Colonic mucosa (tissue), 4 donors: ENCODE measurements around the gene CD81. TPM values are rescaled to one million over a fixed set of nuclear protein-coding genes. Genes with fewer than 3 reads are reported as not detected.

Experiments used
- DNase-seq: peaks from one replicate; pipeline ENCODE4 v3.0.0-alpha.2; 2020
- H3K27ac ChIP-seq: fragments of 200-600 bp; one replicate; pipeline ENCODE4 v1.8.0; 2021
- H3K27me3 ChIP-seq: fragments of 200-600 bp; one replicate; pipeline ENCODE4 v1.8.0; 2021
- H3K36me3 ChIP-seq: fragments of 200-600 bp; one replicate; pipeline ENCODE4 v1.8.0; 2021
- H3K4me1 ChIP-seq: fragments of 200-600 bp; one replicate; pipeline ENCODE4 v1.8.0; 2021; ENCODE audit warnings: mild to moderate bottlenecking
- H3K4me3 ChIP-seq: fragments of 200-600 bp; one replicate; pipeline ENCODE4 v1.8.0; 2021
- H3K9ac ChIP-seq, 2 donors: one replicate each; pipeline ENCODE4 v1.7.0; 2013; ENCODE audit warnings: control low read depth in 2 of 2, low read depth in 2 of 2, low read length in 2 of 2
- H3K9me3 ChIP-seq: fragments of 200-600 bp; one replicate; pipeline ENCODE4 v1.8.0; 2021
- CTCF ChIP-seq: fragments of 200-600 bp; IDR thresholded peaks from one replicate; pipeline ENCODE4 v1.8.0; 2022; ENCODE audit warnings: antibody characterized with exemption, mild to moderate bottlenecking
- intact Hi-C: fragments of 100-400 bp; cut with DNase I; formaldehyde crosslinking; loops from one replicate; pipeline ENCODE4 v1.14.1; 2022
- total RNA-seq, 2 donors: library from RNA; stranded (reverse); fragmentation: NEBNext Ultra II Directional in 1 of 2; extraction: Animal tissue kit (Norgen Biotek cat#: 25700) in 1 of 2; gene quantifications; one replicate each; pipeline ENCODE4 v1.2.1, GENCODE V29; 2021
- donor health status: healthy.
- donor health status: DM: no; HTN: no; CAD: no.
- donor health status: DM: no; HTN: no; CAD: no.

Gene CD81
- total RNA-seq, 2 donors from 2014 or later = 185 to 208 TPM

DNA sequence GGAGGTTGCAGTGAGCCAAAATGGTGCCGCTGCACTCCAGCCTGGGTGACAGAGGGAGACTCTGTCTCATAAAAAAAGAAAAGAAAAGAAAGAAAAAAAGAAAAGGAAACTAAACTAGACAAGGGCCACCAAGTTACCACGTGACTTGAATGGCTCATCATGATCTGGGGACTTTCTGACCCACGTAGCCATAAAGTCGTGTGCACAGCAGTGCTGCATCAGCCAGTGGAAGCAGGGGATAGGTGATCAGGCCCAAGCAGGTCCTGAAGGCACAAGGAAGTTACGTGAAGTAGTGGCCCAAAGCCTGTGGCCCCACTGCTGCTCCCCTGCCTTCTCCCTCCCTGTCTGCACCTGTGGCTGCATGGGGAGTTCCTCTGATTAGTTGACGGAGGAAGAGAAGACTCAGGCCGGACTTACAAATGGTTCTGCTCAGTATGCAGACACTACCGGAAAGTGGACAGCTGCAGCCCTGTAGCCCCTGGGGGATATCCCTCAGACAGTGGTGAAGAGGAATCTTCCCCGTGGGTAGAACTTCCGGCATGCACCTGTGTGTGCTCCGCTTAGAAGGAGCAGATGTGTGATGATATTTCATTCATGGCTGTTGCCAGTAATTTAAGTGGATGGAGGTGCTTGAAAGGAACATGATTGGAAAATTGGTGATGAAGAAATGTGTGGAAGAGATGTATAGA, 18.2 kb upstream of the CD81 start:
- intact Hi-C loops = no loop called here
- no peak for DNase-seq
- no peak for TF ChIP-seq CTCF
- no peaks in the 10 kb centered on the region for H3K4me1 ChIP-seq
- H3K27ac ChIP-seq = no peak overlapping the region
- no peaks in the 10 kb centered on the region for H3K27me3 ChIP-seq
- no peak overlapping the region for H3K4me3 ChIP-seq
- H3K9me3 ChIP-seq = no peaks in the 10 kb centered on the region
- H3K9ac ChIP-seq = no peak overlapping the region
- H3K36me3 ChIP-seq = no peaks in the 10 kb centered on the region

GRCh38 chr11:2359557-2359956, 17.6 kb upstream of the CD81 start:
- no peaks in the 10 kb centered on the region for H3K9me3 ChIP-seq
- H3K27me3 ChIP-seq = no peaks in the 10 kb centered on the region
- intact Hi-C loops = no loop called here
- no peak for TF ChIP-seq CTCF
- H3K4me1 ChIP-seq = no peaks in the 10 kb centered on the region
- no peak overlapping the region for H3K9ac ChIP-seq
- H3K36me3 ChIP-seq = no peaks in the 10 kb centered on the region
- no peak overlapping the region for H3K27ac ChIP-seq
- H3K4me3 ChIP-seq = no peak overlapping the region
- no peak for DNase-seq

GRCh38 chr11:2360081-2360642, 16.9 kb upstream of the CD81 start:
- intact Hi-C loops = no loop called here
- DNase-seq = no peak
- H3K9me3 ChIP-seq = no peaks in the 10 kb centered on the region

DNA sequence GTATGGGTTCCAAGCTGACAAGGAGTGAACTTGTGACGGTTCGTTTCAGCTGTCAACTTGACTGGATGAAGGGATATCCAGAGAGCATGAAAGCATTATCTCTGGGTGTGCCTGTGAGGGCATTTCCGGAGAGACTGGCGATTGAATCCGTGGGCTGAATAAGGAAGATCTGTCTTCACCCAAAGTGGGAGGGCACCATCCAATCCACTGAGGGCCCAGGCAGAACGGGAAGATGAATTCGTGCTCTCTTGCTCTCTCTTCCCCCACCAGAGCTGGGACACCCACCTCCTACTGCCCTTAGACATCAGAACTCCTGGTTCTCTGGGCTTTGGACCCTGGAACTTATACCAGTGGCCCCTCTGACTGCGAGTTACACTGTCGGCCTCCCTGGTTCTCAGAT, 15.5 kb upstream of the CD81 start:
- no peaks in the 10 kb centered on the region for H3K27me3 ChIP-seq
- DNase-seq = no peak
- no peaks in the 10 kb centered on the region for H3K36me3 ChIP-seq
- H3K9me3 ChIP-seq = no peaks in the 10 kb centered on the region
- intact Hi-C loops = no loop called here
- no peaks in the 10 kb centered on the region for H3K4me1 ChIP-seq
- H3K27ac ChIP-seq = no peak overlapping the region
- no peak overlapping the region for H3K4me3 ChIP-seq
- H3K9ac ChIP-seq = no peak overlapping the region
- no peak for TF ChIP-seq CTCF

More at GRCh38 chr11:2360081-2360642, 16.9 kb upstream of the CD81 start:
- no peak overlapping the region for H3K27ac ChIP-seq
- H3K27me3 ChIP-seq = no peaks in the 10 kb centered on the region
- no peaks in the 10 kb centered on the region for H3K36me3 ChIP-seq
- H3K9ac ChIP-seq = no peak overlapping the region
- TF ChIP-seq CTCF = no peak
- no peak overlapping the region for H3K4me3 ChIP-seq
- no peaks in the 10 kb centered on the region for H3K4me1 ChIP-seq

GRCh38 chr11:2362414-2362813, 14.7 kb upstream of the CD81 start:
- Histone ChIP-seq H3K27me3 (no peaks in the 10 kb centered on the region), H3K4me1 (no peaks in the 10 kb centered on the region), H3K9me3 (no peaks in the 10 kb centered on the region), H3K4me3 (no peak overlapping the region), H3K36me3 (no peaks in the 10 kb centered on the region), H3K9ac (no peak overlapping the region), H3K27ac (no peak overlapping the region)
- DNase-seq = no peak
- TF ChIP-seq CTCF = no peak
- intact Hi-C loops = no loop called here
